NCI-H510A treated with DMSO at 0.1 percent for 48 hours (cell line): ENCODE measurements around the gene CTRB2.

Experiments used
- DNase-seq: peaks from one replicate; lab custom pipeline; 2025; lab: John Stamatoyannopoulos, UW

Gene CTRB2

GRCh38 chr16:75169899-75170405, 37.0 kb downstream of the CTRB2 start:
- DNase-seq = no peak

- no peak for DNase-seq
Measured at GRCh38 chr16:75160386-75160785, 46.6 kb downstream of the CTRB2 start.
